Activated gamma-delta T cell treated with anti-CD3 and anti-CD28 coated beads, Interleukin-2, amount 50 U/mL, for 16 hours (primary cell): ENCODE data around the gene ME1.
"Not testable (repeated sequence)": the region's sequence is repeated elsewhere in the genome, so short reads cannot be mapped to it uniquely, and the experiment has no call there.

Experiments used
- DNase-seq: peaks from one replicate; pipeline ENCODE4 v3.0.0-alpha.2; 2020; ENCODE audit warnings: low read depth

Gene ME1

DNA sequence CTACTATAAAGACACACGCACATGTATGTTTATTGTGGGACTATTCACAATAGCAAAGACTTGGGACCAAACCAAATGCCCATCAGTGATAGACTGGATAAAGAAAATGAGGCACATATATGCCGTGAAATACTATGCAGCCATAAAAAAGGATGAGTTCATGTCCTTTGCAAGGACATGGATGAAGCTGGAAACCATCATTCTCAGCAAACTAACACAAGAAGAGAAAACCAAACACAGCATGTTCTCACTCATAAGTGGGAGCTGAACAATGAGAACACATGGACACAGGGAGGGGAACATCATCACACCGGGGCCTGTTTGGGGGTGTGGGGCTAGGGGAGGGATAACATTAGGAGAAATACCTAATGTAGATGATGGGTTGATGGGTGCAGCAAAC is 174.1 kb downstream of the ME1 start:
- not testable (repeated sequence) for DNase-seq

DNA sequence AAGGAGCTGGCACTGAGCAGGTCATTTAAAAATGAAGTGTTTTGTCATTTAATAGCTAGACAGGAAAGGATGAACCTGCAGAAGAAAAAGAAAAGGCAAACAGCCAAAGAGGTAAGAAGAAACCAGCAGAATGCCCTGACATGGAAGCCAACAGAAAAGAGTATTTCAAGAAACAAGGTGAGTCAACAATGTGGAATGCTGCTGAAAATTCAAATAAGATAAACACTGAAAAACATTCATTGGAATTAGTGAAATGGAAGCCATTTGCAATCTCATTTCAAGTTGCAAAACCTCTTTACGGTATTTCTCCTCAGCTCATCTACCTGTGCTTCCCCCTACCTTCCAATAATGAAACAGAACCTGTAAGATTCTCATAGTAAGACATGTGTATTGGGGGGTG is 178.1 kb downstream of the ME1 start:
- DNase-seq, result no peak

DNA sequence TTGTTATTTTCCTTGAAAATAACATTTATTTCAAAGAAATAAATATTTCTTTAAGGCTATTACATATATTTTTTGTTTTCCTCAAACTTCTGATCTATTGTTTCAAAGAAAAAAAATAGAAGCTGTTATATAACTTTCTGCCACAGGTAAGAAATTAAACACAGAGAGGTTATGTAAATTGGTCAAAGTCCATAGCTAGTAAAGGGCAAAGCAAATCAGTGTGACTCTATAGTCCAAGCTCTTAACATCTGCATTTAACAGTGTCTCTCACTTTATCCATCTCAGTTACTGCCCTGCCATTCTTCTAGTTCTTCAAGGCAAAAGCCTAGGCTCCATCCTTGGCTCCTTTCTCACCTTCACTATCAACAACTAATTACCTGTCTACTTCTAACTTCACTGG is 180.6 kb downstream of the ME1 start:
- no peak for DNase-seq

- no peak for DNase-seq
Measured at GRCh38 chr6:83247471-83247870, 183.4 kb downstream of the ME1 start.

- DNase-seq, result no peak
Measured at GRCh38 chr6:83231146-83231545, 199.7 kb downstream of the ME1 start.

DNA sequence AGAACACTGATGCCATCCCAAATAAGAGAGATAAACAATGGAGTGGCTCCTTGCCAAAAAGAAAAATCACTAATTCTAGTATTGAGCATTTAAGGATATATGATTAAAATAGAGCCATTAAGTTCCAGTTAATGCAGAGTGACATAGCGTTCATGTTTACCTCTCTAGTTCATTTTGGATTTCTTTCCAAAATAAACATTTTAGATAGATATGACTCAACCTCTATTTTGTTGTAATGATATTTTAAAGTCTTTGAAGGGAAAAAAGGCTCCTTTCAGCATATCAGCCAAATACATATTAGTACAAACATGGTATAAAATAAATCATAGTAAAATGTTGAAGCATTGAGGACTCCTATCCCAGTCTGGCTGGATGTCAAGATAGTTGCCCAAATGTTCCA is 204.3 kb downstream of the ME1 start:
- DNase-seq, result no peak

DNA sequence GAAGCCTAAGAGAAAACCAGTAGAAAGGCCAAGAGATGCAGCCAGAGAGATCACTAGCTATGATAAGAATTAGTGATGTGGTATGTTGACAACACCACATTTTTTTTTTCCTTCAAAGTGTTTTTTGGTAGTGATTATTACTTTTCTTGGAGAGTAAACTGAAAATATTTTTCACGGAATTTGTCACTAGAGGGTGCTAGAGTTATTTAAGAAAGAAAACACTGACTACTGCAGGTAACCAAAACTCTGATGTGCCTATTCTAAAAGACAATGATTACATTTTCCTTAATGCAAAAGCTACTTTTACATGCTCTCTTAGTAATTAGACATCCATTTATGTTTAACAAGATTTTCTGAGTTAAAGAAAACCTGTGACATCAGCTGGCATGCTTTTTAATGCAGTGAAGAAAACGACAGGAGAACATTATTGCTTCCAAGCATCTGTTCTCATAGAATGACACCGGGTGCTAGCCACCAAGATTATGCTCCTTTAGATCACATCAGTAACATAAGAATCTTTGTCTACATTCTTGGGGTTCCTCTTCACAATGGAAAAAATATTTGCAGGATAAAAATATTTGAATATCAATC is 208.9 kb downstream of the ME1 start:
- no peak for DNase-seq

DNA sequence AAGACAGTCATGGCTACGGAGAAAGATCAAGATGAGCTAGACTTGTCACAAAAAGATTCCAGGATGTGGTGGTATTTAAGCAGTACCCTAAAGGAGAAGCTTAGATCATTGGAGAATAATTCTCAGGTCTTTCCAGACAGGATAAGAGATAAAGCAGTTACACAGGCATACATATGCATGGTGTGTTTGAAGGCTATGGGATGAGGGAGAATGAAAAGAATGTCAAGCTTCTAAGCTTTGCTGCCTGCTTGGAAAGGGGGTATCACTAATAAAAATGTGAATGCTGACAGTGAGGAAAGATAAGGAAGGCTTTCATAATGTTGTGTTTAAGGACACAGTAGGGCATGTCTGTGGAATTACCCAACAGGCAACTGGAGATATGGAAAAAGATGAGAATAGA is 209.6 kb downstream of the ME1 start:
- DNase-seq, result no peak

DNA sequence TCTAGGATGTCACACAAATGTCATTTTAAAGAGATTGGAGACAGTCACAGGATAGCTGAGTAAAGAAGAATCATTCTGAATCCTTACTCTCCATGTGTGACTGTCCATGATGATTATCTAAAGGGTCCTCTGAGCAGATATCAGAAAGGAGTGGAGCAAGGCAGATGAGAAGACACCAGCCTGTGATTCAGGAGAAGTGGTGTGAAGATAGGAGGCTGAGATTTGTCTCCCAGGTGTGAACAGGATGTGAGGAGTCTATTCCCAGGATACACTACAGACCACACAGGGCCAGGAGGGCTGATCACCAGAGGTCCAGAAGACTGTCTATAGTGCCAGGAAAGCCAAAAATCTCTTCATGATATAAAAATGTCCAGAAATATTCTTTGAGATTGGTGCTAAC is 210.7 kb downstream of the ME1 start:
- DNase-seq, result no peak

GRCh38 chr6:83218646-83219045 is 212.2 kb downstream of the ME1 start:
- DNase-seq, result no peak

GRCh38 chr6:83216806-83217205 is 214.0 kb downstream of the ME1 start:
- DNase-seq, result no peak

DNA sequence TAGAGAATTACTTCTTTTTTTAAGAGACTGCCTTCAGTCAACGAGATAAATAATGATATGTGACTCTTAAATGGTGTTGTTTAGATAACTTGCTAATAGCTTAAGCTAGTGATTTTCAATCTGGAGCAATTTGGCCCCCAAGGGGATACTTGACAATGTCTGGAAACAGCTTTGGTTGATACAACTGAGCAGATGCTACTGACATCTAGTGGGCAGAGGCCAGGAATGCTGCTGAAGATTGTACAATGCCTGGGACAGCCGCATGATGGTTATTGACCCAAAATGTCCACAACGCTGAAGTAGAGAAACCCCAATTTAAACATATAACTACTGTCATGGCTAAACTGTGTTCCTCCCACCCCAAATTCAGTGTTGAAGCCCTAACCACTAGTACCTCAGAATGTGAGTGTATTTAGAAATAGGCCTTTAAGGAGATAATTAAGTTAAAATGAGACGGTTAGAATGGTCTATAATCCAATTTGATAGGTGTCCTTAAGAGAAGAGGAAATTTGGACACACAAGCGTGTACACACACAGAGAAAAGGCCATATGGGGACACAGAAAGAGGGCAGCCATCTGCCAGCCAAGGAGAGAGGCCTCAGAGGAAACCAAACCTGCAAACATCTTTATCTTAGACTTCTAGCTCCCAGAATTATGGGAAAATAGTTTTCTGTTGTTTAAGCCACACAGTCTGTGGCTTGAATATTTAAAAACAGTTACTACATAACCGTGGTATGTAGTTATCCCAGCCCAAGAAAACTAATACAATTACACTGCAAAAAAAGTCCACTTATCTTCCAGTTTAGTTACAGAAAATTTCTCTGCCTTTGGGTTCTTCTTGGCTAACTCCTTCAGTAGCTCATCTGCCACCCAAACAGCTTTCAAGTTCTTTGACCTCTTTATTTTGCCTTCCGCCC is 215.5 kb downstream of the ME1 start:
- peak; percentile 38 for DNase-seq

GRCh38 chr6:83202031-83202430 is 228.8 kb downstream of the ME1 start:
- no peak for DNase-seq

DNA sequence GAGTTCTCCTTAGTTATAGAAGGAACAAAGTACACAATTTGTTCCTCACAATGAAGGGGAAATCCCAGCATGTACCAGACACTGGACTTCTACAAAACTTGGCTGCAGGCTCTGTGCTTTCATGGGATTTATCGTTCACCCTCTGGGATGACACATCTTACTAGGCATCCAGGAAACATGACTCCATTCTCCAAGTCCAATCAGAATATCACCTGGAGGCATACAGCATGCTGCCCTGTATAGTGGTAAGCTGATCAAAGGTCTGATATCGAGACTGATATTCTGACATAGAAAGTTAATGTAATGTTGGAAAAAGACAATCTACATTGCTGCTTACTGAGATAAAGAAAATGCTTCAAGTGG is 231.0 kb downstream of the ME1 start:
- no peak for DNase-seq

- DNase-seq, result no peak
Measured at GRCh38 chr6:83199173-83199862, 231.5 kb downstream of the ME1 start.

GRCh38 chr6:83198486-83199172 is 232.2 kb downstream of the ME1 start:
- DNase-seq, result no peak

GRCh38 chr6:83193747-83194566 is 236.9 kb downstream of the ME1 start:
- DNase-seq, result no peak

GRCh38 chr6:83192871-83193746 is 237.7 kb downstream of the ME1 start, which contains the start of the genes PGM3 and RWDD2A:
Gene PGM3, minus strand, starts transcription at chr6:83193265. Its CDS starts 2,253 bp downstream, at chr6:83191012.
Gene RWDD2A, plus strand, starts transcription at chr6:83193357. Its CDS starts 1,095 bp downstream, at chr6:83194452.
- DNase-seq, result peak; percentile 82

DNA sequence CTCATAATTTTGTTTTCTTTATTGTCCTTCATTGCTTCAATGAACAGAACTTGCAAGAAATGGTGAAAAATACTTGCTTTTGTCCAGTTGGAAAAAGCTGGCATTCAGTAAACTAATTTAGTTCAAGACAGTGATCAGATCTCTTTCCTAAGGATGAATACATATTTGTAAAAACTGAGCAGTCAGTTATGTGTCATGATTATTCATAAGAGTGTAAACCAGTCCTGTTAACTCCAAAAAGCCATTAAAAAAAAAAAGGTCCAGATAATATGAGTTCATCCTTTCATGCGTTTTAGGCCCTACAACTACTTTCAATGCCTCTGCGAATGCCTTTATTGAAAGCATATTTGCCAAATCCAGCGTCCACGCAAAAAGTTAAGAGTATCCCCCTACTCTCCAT is 238.4 kb downstream of the ME1 start:
- no peak for DNase-seq

- not testable (repeated sequence) for DNase-seq
Measured at GRCh38 chr6:83191974-83192373, 238.9 kb downstream of the ME1 start.
